NOMO-1 treated with dmso at 0.1 percent for 144 hours (cell line): Measurements from ENCODE around the gene PLEKHH3.

Source experiments
- DNase-seq: peaks from one replicate; lab custom pipeline; 2025; ENCODE audit not compliant: unreplicated experiment; lab: John Stamatoyannopoulos, UW

Gene PLEKHH3, protein sequence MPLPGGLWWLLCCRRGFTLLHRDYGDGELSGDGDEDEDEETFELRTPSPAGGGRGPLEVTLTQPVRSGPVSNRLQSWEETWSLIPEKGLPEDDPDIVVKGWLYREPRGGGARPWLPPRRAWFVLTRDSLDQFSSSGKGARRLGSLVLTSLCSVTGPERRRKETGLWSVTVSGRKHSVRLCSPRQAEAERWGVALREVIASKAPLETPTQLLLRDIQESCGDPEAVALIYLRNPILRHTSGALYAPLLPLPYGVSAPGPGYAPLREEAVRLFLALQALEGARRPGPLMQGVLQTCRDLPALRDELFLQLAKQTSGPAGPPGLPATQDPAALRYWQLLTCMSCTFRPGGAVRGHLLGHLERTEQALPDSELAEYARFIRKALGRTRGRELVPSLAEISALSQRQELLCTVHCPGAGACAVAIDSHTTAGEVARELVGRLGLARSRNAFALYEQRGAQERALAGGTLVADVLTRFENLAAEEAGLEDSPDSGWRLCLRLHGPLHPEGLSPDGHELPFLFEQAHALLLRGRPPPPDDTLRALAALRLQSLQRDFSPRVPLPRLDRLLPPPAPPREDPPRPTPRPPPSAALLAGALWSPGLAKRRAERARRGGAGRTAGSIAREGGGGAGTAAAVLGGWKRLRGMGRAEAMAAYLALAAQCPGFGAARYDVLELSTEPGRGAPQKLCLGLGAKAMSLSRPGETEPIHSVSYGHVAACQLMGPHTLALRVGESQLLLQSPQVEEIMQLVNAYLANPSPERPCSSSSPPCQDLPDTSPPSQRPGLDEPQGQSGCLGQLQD

DNA sequence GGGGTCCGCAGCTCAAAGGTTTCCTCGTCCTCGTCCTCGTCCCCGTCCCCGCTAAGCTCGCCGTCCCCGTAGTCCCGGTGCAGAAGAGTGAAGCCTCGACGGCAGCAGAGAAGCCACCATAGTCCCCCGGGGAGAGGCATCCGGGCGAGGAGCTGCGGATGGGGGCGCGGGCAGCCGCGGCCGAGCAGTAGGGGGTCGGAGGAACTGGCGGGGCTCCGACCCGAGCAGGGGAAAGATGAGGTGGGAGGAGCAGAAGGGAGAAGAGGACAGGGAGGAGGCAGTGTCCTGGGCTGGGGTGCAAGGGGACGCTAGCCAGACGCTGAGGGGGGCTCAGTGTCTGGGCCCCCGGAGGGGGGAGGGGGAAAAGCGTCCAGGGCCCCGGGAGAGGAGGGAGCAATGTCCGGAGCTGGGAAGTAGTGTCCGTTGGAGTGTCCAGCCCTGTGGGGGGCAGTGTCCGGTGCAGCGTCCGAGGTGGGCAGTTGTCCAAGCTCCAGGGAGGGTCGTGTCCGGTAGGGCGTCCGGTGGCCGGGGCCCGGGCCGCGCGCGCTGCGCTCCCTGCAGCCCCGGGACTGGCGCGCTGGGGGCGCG is at the start of gene PLEKHH3:
Gene PLEKHH3 (minus strand): TSS at position 571 of the 588 bp plus-strand sequence. CDS start 431 bp downstream, at position 140.
- DNase-seq = no peak

DNA sequence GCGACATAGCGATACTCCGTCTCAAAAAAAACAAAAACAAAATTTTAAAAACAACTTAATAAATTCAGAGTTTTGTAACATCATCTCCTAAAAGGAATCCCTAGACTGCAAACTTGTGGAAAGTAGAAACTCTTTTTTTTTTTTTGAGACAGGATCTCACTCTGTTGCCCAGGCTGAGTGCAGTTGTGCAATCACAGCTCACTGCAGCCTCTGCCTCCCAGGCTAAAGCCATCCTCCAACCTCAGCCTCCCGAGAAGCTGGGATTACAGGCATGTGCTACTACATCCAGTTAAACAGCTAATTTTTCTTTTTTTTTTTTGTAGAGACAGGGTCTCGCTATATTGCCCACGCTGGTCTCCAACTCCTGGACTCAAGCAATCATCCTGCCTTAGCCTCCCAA is 48.3 kb upstream of the PLEKHH3 start:
- DNase-seq = no peak

DNA sequence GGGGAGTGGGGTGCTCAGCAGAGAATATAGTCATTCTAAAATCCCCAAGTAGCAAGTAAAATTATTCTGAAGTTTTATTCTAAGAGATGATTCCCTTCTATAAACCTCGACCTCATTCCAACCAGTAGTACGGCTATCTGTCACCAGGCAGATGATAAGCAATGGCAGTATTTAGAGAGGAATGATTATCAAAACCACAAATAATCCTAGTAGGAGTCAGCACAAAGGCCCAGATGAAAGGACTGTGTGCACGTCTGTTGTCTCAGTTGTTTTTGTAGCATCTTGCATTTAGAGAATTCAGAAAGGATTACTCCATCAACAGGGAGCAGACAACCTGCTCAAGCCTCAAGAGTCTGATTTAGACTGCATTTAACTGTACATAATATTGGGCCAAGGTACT is 46.8 kb upstream of the PLEKHH3 start:
- DNase-seq = no peak

DNA sequence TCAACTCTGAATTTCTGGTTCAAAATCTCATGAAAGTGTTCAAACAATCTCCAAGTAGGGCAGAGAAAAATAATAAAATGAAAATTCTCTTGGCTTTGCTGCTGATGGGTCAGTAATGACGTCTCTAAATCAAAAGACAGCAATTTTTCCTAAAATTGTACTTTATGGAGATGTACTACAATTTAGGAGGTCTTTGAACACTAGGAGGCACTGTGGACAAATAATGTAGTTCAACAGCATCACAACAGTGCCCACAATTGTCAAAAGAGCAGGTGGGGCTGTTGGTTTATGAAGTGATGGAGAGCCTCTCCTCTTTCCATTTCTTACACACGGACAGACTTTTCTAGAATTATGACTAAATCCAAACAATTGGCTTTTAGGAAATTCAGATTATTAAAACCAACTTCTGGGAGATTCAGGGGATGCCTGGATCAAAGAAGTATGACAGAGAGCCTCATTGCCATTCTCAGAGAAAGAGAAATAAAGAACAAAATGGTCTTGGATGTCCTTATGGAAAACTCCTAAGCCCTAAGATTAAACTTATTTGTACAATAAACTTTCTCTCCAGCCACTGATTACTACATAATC is 44.3 kb upstream of the PLEKHH3 start:
- no peak for DNase-seq

DNA sequence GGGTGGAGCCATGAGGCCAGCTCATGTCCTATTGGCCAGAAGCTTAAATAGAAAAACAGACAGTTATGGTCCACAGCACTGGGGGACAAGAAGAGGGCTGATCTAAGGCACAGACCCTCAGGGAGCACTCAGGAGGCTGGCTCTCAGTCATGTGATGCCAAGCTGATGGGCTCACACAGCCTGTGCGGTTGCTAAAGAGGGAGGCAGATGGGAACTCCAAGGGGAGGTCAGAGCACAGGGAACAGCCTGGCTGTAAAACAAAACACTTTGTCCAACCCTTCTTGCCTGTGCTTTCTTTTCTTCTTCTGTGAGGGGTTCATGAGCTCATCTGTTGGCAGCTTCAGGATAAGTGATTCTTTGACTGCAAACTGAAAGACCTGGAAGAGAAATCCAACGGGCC is 32.8 kb upstream of the PLEKHH3 start:
- no peak for DNase-seq

DNA sequence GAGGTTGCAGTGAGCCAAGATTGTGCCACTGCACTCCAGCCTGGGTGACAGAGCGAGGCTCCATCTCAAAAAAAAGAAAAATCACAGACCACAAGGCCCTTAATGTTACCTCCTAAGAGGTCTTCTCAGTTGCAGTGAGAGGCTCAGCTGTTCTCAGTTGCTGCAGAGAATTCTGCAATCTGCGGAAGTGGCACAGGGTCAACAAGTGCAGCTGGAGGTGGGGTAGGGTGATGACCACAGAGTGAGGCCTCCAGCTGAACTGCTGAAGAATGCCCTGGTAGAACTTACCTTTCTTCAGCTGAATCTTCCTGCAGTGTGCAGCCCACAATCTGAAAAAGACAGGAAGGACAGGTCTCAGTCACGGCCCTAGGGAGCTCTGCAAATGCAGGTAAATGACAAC is 31.8 kb upstream of the PLEKHH3 start:
- DNase-seq = no peak

DNA sequence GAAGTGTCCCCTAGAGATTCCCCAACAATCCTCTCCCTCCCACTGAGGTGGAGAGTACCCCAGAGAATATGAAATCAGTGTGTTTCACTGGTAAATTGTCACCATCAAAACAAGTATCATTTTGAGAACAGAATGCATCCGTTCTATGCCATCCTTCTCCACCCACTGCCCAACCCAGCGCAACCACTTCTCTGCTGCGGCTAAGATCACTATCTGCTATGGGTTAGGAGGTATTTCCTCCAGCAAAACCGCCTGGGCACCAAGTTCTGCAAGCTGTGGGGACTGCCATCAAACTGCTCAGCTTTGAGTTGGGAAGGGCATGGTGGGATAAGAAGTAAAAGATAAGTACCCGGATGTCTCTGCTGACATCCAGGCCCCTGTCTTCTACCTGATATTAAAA is 29.9 kb upstream of the PLEKHH3 start:
- DNase-seq = no peak

DNA sequence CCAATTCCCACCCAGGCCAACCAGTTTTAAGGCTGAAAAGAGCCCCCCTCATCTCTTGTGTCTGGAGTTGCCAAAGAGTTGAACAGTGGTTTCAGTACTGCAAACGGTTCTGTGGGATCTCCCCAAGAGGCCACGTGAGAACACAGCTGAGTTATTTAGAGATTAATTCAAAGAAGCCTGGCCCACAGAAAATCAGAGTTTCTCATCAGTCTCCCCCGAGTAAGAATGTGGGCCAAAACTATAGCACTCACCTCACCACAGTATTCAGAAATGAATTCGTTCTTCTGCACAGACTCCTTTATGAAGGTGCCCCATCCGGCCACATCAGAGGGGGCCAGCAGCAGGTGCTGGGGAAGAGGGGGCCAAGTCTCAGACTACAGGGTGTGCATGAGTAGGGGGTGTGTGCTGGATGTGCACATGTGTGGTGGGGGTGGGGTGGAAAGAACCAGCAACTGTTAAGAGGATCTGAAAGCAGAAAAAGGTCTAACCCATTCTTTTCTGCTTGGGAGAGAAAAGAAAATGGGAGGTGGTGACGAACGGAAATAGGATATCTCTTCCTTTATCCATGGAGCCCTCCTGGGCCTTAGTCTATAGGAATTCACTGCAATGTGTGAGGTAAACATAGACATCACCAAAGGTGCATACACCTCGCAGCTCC is 28.2 kb upstream of the PLEKHH3 start:
- no peak for DNase-seq

DNA sequence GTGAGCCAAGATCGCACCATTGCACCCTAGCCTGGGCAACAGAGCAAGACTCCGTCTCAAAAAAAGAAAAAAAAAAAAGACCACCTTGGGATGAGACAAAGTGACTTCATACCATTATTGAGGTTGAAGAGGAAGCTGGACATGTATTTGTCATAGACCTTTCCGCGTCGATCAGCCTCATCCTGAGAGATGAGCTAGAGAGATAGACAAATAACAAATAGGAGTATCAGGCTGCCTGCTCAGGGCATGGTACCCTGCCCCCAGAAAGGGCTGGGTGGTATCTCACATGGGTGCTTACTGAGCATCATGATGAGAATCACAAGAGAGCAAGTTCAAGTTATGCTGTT is 27.7 kb upstream of the PLEKHH3 start:
- DNase-seq = no peak

DNA sequence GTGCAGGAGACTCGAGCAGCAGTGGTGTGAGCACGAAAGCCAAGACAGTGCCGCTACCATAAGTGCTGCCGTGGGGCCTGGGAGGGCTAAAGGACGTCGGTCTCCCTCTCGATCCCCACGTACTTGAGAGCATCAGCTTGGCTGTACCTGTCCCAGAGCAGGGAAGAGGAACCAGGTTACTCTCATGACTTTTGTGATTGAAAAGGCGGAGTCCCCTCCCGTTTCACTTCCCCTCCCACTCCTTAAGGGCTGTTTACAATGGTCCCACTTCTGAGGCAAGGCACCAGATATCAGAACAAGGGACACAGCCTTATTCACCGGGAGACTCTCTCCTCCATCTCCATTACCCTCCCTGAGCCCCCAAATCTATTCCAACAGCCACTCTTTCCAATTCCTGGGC is 25.7 kb upstream of the PLEKHH3 start:
- no peak for DNase-seq

DNA sequence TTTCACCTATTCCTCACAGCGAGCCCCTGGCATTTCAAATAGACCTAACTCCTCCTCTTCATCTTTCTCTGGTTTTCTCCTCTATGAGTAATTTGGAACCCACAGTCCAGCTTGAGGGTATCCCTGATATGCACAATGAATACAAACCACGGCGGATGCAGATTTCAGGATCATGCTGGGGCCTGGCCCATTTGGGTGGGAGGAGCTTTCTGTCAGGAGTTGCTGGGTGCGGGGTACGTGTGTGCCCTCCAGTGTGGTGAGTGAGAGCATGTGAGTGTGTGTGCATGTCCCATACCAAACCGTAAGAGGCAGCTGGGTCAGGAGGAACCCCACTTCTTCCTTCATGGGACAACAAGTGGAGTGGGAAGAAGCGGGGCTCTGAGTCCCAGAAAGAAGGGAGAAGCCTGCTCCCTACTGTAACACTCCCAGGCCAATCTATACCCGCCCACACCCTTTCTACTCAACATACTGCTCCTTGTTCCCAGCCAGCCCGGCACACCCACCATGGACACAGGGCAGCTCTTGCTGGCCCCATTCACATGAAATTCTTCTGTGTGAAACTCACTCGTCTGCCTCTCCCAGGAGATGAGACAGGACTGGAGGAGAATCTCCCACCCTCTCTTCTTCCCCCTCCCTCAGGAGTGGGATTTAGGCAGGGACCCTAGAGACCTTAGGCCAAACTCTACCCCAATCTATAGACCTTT is 23.9 kb upstream of the PLEKHH3 start:
- DNase-seq = no peak

DNA sequence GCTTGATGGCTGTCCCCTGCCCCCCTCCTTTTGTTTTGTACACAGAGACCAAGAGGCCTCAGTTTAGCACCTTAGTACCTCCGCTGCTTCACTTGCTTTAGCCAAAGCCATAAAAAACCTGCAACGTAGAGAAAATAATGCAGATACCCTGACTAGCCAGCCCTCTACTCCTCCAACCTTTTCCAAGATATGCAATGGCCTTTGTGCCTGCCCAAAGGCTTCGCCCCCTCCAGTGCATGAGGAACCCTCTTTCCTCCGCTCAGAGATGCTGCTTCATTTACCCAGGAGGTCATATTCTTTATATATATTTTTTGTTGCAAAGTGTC is 22.6 kb upstream of the PLEKHH3 start:
- DNase-seq = no peak

DNA sequence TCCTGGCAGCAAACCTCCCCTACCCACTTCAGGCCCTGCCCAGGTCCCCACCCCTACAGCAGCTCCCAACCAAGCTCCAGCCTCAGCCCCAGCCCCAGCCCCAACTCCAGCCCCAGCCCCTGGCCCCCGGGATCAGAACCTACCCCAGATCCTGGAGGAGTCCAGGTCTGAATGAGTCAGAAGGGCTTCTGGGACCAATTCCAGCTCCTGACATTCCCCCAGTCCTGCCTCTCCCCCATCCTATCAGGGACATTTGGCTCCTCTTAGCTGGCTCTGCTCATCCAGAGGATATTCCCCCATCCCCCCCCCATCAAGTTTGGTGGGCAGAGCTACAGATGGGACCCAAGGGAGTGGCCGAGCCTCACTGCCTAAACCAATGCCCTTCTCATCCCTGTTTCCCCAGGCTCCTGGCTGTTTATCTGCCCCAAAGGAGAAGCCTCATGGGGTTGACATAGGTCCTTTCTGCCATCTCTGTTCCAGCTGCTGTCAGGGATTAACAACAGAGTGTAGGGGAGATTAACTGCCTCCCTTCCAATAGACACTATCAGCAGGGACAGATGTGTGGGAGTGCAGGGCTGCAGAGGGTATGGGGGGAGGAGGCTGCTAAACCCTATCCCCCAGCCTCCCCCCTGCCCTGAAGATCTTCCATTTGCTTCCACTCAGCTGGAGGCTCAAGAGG is 22.1 kb upstream of the PLEKHH3 start:
- DNase-seq = no peak

DNA sequence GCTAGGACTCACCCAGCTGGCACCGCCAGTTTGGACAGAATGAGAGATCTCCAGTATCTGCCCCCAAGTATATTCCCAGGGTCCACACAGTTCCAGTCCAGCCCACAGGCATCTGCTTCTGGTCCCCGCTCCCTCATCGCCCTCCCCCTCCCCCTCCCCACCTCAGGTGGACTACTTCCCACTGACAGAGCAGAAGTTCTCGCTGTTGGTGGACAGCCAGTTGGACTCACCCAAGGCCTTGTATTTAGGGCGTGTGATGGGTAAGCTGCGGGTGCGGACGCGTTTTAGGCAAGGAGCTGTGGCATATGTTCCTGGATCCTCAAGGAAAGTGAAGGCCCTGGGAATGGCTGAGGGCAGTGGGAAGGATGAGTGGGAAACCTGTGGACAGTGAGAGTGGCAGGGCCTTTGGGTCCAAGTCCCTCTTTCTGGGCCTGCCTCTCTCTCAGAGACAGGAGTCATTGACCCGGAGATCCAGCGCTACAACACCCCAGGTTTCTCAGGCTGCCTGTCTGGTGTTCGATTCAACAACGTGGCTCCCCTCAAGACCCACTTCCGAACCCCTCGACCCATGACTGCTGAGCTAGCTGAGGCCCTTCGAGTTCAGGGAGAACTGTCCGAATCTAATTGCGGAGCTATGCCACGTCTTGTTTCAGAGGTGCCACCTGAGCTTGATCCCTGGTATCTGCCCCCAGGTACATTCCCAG is 20.5 kb upstream of the PLEKHH3 start:
- no peak for DNase-seq

DNA sequence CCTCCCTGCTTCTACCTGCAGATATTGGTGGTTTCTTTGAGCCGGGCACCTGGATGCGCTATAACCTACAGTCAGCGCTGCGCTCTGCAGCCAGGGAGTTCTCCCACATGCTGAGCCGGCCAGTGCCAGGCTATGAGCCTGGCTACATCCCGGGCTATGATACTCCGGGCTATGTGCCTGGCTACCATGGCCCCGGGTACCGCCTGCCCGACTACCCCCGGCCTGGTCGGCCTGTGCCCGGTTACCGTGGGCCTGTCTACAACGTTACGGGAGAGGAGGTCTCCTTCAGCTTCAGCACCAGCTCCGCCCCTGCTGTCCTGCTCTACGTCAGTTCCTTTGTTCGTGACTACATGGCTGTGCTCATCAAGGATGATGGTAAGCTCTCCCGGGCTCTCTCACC is 18.7 kb upstream of the PLEKHH3 start:
- DNase-seq = no peak

DNA sequence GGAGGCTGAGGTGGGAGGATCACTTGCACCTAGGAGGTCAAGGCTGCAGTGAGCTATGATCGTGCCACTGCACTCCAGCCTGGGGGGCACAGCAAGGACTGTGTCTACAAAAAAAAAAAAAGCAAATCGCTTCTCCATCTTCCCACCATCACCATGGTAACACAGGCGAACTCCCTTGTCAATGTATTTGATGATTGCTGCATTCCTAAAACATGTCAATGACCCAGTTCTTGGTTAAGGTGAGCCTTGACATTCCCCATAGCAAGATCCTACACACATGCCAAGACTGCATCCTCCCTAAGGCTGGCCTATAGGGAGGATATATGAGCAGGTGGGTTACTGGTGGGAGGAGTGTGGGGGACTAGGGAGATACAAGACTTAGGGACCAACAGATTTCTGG is 17.7 kb upstream of the PLEKHH3 start:
- DNase-seq = no peak

DNA sequence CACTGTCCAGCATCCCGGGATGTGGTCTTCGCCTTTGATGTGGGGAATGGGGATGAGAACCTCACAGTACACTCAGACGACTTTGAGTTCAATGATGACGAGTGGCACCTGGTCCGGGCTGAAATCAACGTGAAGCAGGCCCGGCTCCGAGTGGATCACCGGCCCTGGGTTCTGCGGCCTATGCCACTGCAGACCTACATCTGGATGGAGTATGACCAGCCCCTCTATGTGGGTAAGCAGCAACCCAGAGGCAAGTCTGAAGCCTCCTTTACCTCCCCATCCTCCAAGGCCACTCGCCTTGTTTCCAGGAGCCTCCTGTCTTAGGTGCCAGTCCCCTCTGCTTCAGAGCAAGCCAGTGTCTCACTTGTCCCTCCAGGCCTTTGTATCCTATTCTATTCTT is 15.7 kb upstream of the PLEKHH3 start:
- no peak for DNase-seq

DNA sequence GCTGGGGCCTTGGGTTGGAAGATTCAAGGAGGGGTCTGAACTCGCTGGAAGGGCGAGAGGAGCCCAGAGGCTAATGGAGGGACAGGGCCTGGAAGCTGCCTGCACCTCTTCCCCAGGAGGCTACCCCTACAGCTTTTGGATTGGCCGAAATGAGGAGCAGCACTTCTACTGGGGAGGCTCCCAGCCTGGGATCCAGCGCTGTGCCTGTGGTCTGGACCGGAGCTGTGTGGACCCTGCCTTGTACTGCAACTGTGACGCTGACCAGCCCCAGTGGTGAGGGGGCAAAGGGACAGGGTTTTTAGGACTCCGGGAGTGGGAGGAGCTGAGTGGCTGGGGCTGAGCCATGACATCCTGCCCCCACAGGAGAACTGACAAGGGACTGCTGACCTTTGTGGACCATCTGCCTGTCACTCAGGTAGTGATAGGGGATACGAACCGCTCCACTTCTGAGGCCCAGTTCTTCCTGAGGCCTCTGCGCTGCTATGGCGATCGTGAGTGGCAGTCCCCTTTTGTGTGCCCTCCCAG is 14.3 kb upstream of the PLEKHH3 start:
- no peak for DNase-seq

DNA sequence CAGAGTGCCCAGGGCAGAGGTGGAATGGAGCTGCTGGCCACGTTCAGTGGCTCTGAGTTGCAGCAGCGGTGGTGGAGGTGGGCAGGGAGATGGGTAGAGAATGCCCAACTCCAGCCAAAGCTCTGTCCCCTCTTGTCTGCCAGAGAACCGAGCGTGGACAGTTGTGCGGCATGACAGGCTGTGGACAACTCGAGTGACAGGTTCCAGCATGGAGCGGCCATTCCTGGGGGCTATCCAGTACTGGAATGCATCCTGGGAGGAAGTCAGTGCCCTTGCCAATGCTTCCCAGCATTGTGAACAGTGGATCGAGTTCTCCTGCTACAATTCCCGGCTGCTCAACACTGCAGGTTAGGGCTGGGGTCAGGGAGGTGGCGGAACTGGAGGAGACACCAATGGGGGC is 13.8 kb upstream of the PLEKHH3 start:
- no peak for DNase-seq
